Activated T-helper 2 cell treated with anti-CD3 and anti-CD28 coated beads, Interferon-gamma antibody, Interleukin-2, Interleukin-4, amounts not matched to agents 10 μg/mL and 5 μg/mL and 100 μg/mL, durations not matched to agents 14 hours and 24 hours and 36 hours (primary cell): ENCODE results near the gene GID4. TPM values are rescaled to one million over a fixed set of nuclear protein-coding genes. Genes with fewer than 3 reads are reported as not detected.
A peak's percentile ranks its signal among the peaks of the same experiment; 100 is the strongest.

Source experiments
- DNase-seq: peaks from one replicate; pipeline ENCODE4 v3.0.0; 2021; ENCODE audit warnings: low spot score
- H3K27ac Mint-ChIP-seq: one replicate; pipeline ENCODE4 v1.8.0; 2021; ENCODE audit warnings: mixed read lengths
- H3K27me3 Mint-ChIP-seq: one replicate; pipeline ENCODE4 v1.8.0; 2021; ENCODE audit warnings: low read depth, mixed read lengths
- H3K36me3 Mint-ChIP-seq: one replicate; pipeline ENCODE4 v1.8.0; 2021; ENCODE audit warnings: low read depth, mixed read lengths
- H3K4me1 Mint-ChIP-seq: one replicate; pipeline ENCODE4 v1.8.0; 2021; ENCODE audit warnings: low read depth, mixed read lengths
- H3K4me3 Mint-ChIP-seq: one replicate; pipeline ENCODE4 v1.8.0; 2021; ENCODE audit warnings: low read depth, mild to moderate bottlenecking, moderate library complexity, mixed read lengths
- H3K9me3 Mint-ChIP-seq: one replicate; pipeline ENCODE4 v1.8.0; 2021; ENCODE audit warnings: mixed read lengths
- intact Hi-C: fragments of 100-400 bp; cut with micrococcal nuclease; formaldehyde crosslinking; loops from one replicate; pipeline ENCODE4 v1.15.1; 2023
- total RNA-seq: library from RNA; stranded (reverse); gene quantifications from 2 replicates; pipeline ENCODE4 v1.2.3, GENCODE V29; 2022

The GID4 gene
- total RNA-seq, 1 donor from 2014 or later = 10.8 TPM

- intact Hi-C loops = no loop called here
- H3K36me3 Mint-ChIP-seq = no peaks in the 10 kb centered on the region
- H3K4me3 Mint-ChIP-seq = no peak overlapping the region
- no peaks in the 10 kb centered on the region for H3K4me1 Mint-ChIP-seq
- no peaks in the 10 kb centered on the region for H3K9me3 Mint-ChIP-seq
- H3K27me3 Mint-ChIP-seq = no peaks in the 10 kb centered on the region
- no peak overlapping the region for H3K27ac Mint-ChIP-seq
- no peak for DNase-seq
Measured at GRCh38 chr17:18005496-18005895, 33.7 kb upstream of the GID4 start.

GRCh38 chr17:18006495-18007239 is 32.5 kb upstream of the GID4 start:
- Mint-ChIP-seq H3K4me1 (no peaks in the 10 kb centered on the region), H3K27ac (no peak overlapping the region), H3K36me3 (no peaks in the 10 kb centered on the region), H3K4me3 (no peak overlapping the region), H3K27me3 (no peaks in the 10 kb centered on the region), H3K9me3 (no peaks in the 10 kb centered on the region)
- DNase-seq = no peak
- intact Hi-C loops = no loop called here

- intact Hi-C loops = no loop called here
- no peak overlapping the region for H3K4me3 Mint-ChIP-seq
- no peaks in the 10 kb centered on the region for H3K4me1 Mint-ChIP-seq
- H3K9me3 Mint-ChIP-seq = no peaks in the 10 kb centered on the region
- no peak for DNase-seq
- no peaks in the 10 kb centered on the region for H3K36me3 Mint-ChIP-seq
- no peak overlapping the region for H3K27ac Mint-ChIP-seq
- no peaks in the 10 kb centered on the region for H3K27me3 Mint-ChIP-seq
Measured at GRCh38 chr17:18008496-18009268, 30.5 kb upstream of the GID4 start.

- H3K9me3 Mint-ChIP-seq = no peaks in the 10 kb centered on the region
- H3K27ac Mint-ChIP-seq = no peak overlapping the region
- intact Hi-C loops = no loop called here
- H3K27me3 Mint-ChIP-seq = no peaks in the 10 kb centered on the region
- no peaks in the 10 kb centered on the region for H3K4me1 Mint-ChIP-seq
- DNase-seq = no peak
- no peak overlapping the region for H3K4me3 Mint-ChIP-seq
- no peaks in the 10 kb centered on the region for H3K36me3 Mint-ChIP-seq
Measured at GRCh38 chr17:18009609-18010420, 29.4 kb upstream of the GID4 start.

GRCh38 chr17:18011286-18011685 is 27.9 kb upstream of the GID4 start:
- no peak for DNase-seq
- no peaks in the 10 kb centered on the region for H3K27me3 Mint-ChIP-seq
- no peaks in the 10 kb centered on the region for H3K9me3 Mint-ChIP-seq
- no peak overlapping the region for H3K27ac Mint-ChIP-seq
- H3K4me1 Mint-ChIP-seq = no peaks in the 10 kb centered on the region
- peaks cover 5% of the 10 kb centered on the region for H3K36me3 Mint-ChIP-seq
- H3K4me3 Mint-ChIP-seq = no peak overlapping the region
- intact Hi-C loops = no loop called here

GRCh38 chr17:18014006-18014405 is 25.2 kb upstream of the GID4 start:
- no peak for DNase-seq
- Mint-ChIP-seq H3K27me3 (no peaks in the 10 kb centered on the region), H3K4me1 (peaks cover 2% of the 10 kb centered on the region), H3K9me3 (no peaks in the 10 kb centered on the region), H3K27ac (no peak overlapping the region), H3K36me3 (peaks cover 9% of the 10 kb centered on the region), H3K4me3 (no peak overlapping the region)
- intact Hi-C loops = no loop called here

- H3K27ac Mint-ChIP-seq = no peak overlapping the region
- H3K4me3 Mint-ChIP-seq = no peak overlapping the region
- no peak for DNase-seq
- no peaks in the 10 kb centered on the region for H3K27me3 Mint-ChIP-seq
- peaks cover 11% of the 10 kb centered on the region for H3K36me3 Mint-ChIP-seq
- H3K9me3 Mint-ChIP-seq = no peaks in the 10 kb centered on the region
- peaks cover 2% of the 10 kb centered on the region for H3K4me1 Mint-ChIP-seq
- intact Hi-C loops = no loop called here
Measured at GRCh38 chr17:18015593-18015992, 23.6 kb upstream of the GID4 start.

GRCh38 chr17:18016426-18016825 is 22.8 kb upstream of the GID4 start:
- no peak for DNase-seq
- H3K27me3 Mint-ChIP-seq = no peaks in the 10 kb centered on the region
- H3K27ac Mint-ChIP-seq = no peak overlapping the region
- H3K36me3 Mint-ChIP-seq = peaks cover 11% of the 10 kb centered on the region
- H3K4me3 Mint-ChIP-seq = no peak overlapping the region
- intact Hi-C loops = no loop called here
- no peaks in the 10 kb centered on the region for H3K9me3 Mint-ChIP-seq
- H3K4me1 Mint-ChIP-seq = peaks cover 2% of the 10 kb centered on the region

- H3K9me3 Mint-ChIP-seq = no peaks in the 10 kb centered on the region
- H3K27ac Mint-ChIP-seq = peak overlapping the region; percentile 38
- intact Hi-C loops = no loop called here
- DNase-seq = no peak
- H3K27me3 Mint-ChIP-seq = no peaks in the 10 kb centered on the region
- peaks cover 2% of the 10 kb centered on the region for H3K4me1 Mint-ChIP-seq
- H3K36me3 Mint-ChIP-seq = peaks cover 11% of the 10 kb centered on the region
- no peak overlapping the region for H3K4me3 Mint-ChIP-seq
Measured at GRCh38 chr17:18017958-18018357, 21.2 kb upstream of the GID4 start.

- H3K4me1 Mint-ChIP-seq = peaks cover 2% of the 10 kb centered on the region
- H3K27ac Mint-ChIP-seq = no peak overlapping the region
- no peaks in the 10 kb centered on the region for H3K27me3 Mint-ChIP-seq
- intact Hi-C loops = no loop called here
- no peak overlapping the region for H3K4me3 Mint-ChIP-seq
- no peaks in the 10 kb centered on the region for H3K9me3 Mint-ChIP-seq
- peaks cover 11% of the 10 kb centered on the region for H3K36me3 Mint-ChIP-seq
- no peak for DNase-seq
Measured at GRCh38 chr17:18018411-18018921, 20.7 kb upstream of the GID4 start.

GRCh38 chr17:18019838-18020154 is 19.4 kb upstream of the GID4 start:
- Mint-ChIP-seq H3K27me3 (no peaks in the 10 kb centered on the region), H3K36me3 (peaks cover 11% of the 10 kb centered on the region), H3K4me1 (peaks cover 2% of the 10 kb centered on the region), H3K4me3 (no peak overlapping the region), H3K27ac (no peak overlapping the region), H3K9me3 (no peaks in the 10 kb centered on the region)
- intact Hi-C loops = no loop called here
- DNase-seq = no peak

- Mint-ChIP-seq H3K4me3 (no peak overlapping the region), H3K4me1 (peaks cover 12% of the 10 kb centered on the region), H3K9me3 (no peaks in the 10 kb centered on the region), H3K27ac (no peak overlapping the region), H3K27me3 (no peaks in the 10 kb centered on the region), H3K36me3 (peaks cover 10% of the 10 kb centered on the region)
- DNase-seq = no peak
- intact Hi-C loops = no loop called here
Measured at GRCh38 chr17:18020971-18021370, 18.2 kb upstream of the GID4 start.

GRCh38 chr17:18021372-18021771 is 17.8 kb upstream of the GID4 start:
- H3K9me3 Mint-ChIP-seq = no peaks in the 10 kb centered on the region
- H3K27me3 Mint-ChIP-seq = no peaks in the 10 kb centered on the region
- intact Hi-C loops = no loop called here
- H3K27ac Mint-ChIP-seq = no peak overlapping the region
- H3K4me1 Mint-ChIP-seq = peaks cover 12% of the 10 kb centered on the region
- DNase-seq = no peak
- no peak overlapping the region for H3K4me3 Mint-ChIP-seq
- peaks cover 10% of the 10 kb centered on the region for H3K36me3 Mint-ChIP-seq
